Measurements from ENCODE around the gene CHD5. TPM values are rescaled to one million over a fixed set of nuclear protein-coding genes. Genes with fewer than 3 reads are reported as not detected.

The CHD5 gene
- total RNA-seq, 4 donors from 2014 or later = 0.19 to 0.24 (median 0.19) TPM; not detected in 1

Other genes starting within 250 kb of the CHD5 start
- 10 to 100 TPM; 13.7 to 29.3 (median 18.6) TPM for gene NPHP4, start 187.9 kb downstream of the CHD5 start, total RNA-seq
- 10 to 100 TPM in 3 of 4 donors, 1 to 10 TPM in 1; 9.9 to 42.2 (median 17.0) TPM for gene KCNAB2, start 134.4 kb downstream of the CHD5 start, total RNA-seq
- 100 to 1,000 TPM; 164 to 205 (median 191) TPM for gene RPL22, start 19.3 kb upstream of the CHD5 start, total RNA-seq
- gene RNF207, start 25.8 kb upstream of the CHD5 start, total RNA-seq = 10 to 100 TPM in 2 of 4 donors, 1 to 10 TPM in 2; 5.2 to 48.2 (median 9.5) TPM
- gene ICMT, start 55.6 kb upstream of the CHD5 start, total RNA-seq = 10 to 100 TPM; 47.7 to 70.2 (median 57.3) TPM
- not detected for gene HES3, start 63.9 kb upstream of the CHD5 start, total RNA-seq
- 10 to 100 TPM; 10.9 to 19.8 (median 14.3) TPM for gene GPR153, start 80.8 kb upstream of the CHD5 start, total RNA-seq
- gene ACOT7, start 213.4 kb upstream of the CHD5 start, total RNA-seq = 10 to 100 TPM in 2 of 4 donors, 1 to 10 TPM in 2; 7.4 to 16.7 (median 9.2) TPM
- gene HES2, start 239.6 kb upstream of the CHD5 start, total RNA-seq = under 1 TPM in 1 of 4 donors, not detected in 3; 0.12 TPM
- gene ESPN, start 244.5 kb upstream of the CHD5 start, total RNA-seq = under 1 TPM in 1 of 4 donors, not detected in 3; 0.12 TPM